Measurements from ENCODE around the gene MACROD2.
"Not testable (repeated sequence)": the region's sequence is repeated elsewhere in the genome, so short reads cannot be mapped to it uniquely, and the experiment has no call there.

MACROD2 gene

DNA sequence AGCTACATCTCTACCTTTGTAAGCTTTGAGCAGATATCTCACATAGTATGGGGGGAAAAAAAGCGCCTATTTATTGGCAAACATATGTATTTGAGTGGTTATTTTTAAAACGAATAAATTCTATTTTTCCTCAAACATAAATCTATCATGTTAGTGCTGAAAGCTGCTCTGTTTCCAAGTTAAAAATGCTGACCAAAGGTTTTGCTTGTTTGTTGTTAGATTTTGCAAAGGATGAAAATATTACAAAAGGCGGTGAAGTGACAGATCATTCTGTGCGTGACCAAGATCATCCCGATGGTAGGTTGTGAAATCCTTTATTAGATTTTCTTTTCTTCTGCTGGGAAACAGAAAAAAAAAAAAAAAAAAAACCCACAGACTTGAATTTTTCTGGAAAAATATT, 1972.0 kb downstream of the MACROD2 start:
- peaks cover 11% of the 10 kb centered on the region for H3K9me3 Mint-ChIP-seq
- H3K27ac Mint-ChIP-seq: no peak overlapping the region
- H3K27me3 Mint-ChIP-seq: no peaks in the 10 kb centered on the region
- DNase-seq (ENCODE audit: low spot score in 2 of 2): no peak
- no peak overlapping the region for H3K4me3 Mint-ChIP-seq
- no peaks in the 10 kb centered on the region for H3K4me1 Mint-ChIP-seq
- H3K36me3 Mint-ChIP-seq: peaks cover 6% of the 10 kb centered on the region
- no peak for ATAC-seq (ENCODE audit: low read depth)

DNA sequence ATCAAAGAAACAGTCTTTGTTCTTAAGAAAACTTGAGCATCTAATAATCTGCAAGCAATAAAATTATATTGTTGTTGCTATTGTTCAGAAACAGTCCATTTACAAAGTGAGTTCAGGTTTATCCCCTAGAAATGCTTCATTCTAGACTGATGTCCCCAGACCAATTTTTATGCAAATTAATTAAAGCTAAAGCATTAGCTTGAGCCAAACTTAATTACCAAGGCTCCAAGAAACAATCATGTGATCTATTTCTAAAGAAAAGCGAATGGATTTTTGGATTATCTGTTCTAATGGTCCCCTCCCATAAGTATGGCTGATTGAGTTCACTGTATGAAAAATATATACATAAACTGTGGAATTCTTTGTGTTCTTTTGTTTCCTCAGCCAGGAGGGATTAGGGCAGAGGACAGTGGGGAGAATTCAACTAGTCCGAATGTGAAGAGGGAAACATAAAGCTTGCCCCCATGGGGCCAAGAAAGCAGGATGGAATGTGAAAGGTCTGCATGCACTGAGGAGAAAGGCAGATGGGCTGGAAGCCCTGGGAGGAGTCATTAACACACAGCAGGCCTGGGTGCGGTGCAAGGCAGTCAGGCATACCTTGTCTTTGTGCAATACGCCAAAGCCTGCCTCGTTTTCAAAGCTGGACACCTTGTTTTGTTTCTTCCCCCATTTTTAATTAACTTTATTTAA, 1980.9 kb downstream of the MACROD2 start:
- no peak for ATAC-seq (ENCODE audit: low read depth)
- Mint-ChIP-seq H3K27ac (no peak overlapping the region), H3K4me3 (no peak overlapping the region), H3K9me3 (peaks cover 15% of the 10 kb centered on the region), H3K4me1 (no peaks in the 10 kb centered on the region), H3K27me3 (no peaks in the 10 kb centered on the region), H3K36me3 (peaks cover 13% of the 10 kb centered on the region)
- DNase-seq (ENCODE audit: low spot score in 2 of 2): no peak

- H3K27ac Mint-ChIP-seq: no peak overlapping the region
- H3K36me3 Mint-ChIP-seq: peaks cover 11% of the 10 kb centered on the region
- H3K4me1 Mint-ChIP-seq: no peaks in the 10 kb centered on the region
- no peak overlapping the region for H3K4me3 Mint-ChIP-seq
- ATAC-seq (ENCODE audit: low read depth) (no peak), DNase-seq (ENCODE audit: low spot score in 2 of 2) (no peak)
- no peaks in the 10 kb centered on the region for H3K27me3 Mint-ChIP-seq
- peaks cover 12% of the 10 kb centered on the region for H3K9me3 Mint-ChIP-seq
Observed at GRCh38 chr20:15977026-15977425, 1981.7 kb downstream of the MACROD2 start.

DNA sequence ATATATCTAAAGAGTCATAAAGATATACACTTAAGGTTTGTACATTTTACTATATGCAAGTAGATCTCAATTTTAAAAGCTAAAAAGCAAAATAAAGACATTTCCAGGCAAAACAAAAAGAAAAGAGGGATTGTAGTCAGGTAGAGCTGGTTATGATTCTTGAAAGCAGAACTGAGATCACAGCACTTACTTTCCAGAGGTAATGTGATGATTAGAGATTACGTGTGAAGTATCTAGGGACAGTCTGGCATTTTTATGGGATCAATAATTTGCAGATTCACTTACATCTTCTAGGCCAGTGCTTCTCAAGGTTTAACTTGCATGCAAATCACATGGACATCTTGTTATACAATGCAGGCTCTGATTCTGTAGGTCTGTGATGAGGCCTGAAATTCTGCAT, 1982.4 kb downstream of the MACROD2 start:
- Mint-ChIP-seq H3K4me3 (no peak overlapping the region), H3K27me3 (no peaks in the 10 kb centered on the region), H3K36me3 (peaks cover 9% of the 10 kb centered on the region), H3K27ac (no peak overlapping the region), H3K9me3 (peaks cover 9% of the 10 kb centered on the region), H3K4me1 (no peaks in the 10 kb centered on the region)
- ATAC-seq (ENCODE audit: low read depth) (no peak), DNase-seq (ENCODE audit: low spot score in 2 of 2) (no peak)

DNA sequence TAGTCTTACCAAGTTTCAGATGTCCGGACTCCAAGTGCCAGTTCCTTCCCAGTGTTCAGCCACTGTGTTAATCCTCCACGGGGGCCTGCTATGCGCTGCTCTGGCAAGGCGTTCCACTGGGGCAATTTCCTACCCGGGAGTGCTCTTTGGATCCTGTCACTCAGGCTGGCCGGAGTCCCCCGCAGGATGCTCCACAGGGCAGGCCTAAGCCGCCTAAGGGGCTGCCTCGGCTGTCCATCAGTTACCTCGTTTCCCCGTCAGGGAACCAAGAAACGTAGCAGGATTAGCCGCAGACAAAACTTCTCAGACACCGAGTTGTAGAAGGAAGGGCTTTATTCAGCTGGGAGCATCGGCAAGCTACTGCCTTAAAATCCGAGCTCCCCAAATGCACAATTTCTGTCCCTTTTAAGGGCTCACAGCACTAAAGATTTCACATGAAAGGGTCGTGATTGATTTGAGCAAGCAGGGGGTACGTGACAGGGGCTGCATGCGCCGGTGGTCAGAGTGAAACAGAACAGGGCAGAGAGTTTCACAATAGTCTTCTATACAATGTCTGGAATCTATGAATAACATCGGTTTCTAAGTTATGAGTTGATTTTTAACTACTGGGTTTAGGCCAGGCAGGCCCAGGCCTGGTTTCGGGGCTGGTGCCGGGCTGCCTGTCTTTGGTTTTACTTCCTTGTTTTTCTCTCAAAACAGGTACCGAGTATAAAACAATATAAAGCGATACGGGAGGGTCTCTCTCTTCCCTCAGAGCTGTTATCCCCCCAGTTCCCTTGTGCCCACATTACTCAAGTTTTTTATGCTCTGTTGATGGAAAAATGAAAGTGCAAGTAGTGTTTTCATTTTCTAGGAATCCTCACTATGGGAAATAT, 1990.4 kb downstream of the MACROD2 start:
- Mint-ChIP-seq H3K27ac (peak overlapping the region; percentile 95), H3K4me3 (peak overlapping the region; percentile 71), H3K4me1 (peaks cover 16% of the 10 kb centered on the region)
- H3K9me3 Mint-ChIP-seq, H3K36me3 Mint-ChIP-seq, H3K27me3 Mint-ChIP-seq: not testable (repeated sequence)
- ATAC-seq (ENCODE audit: low read depth) (peak; percentile 67), DNase-seq (ENCODE audit: low spot score in 2 of 2) (peak; percentile 37 to 39)

DNA sequence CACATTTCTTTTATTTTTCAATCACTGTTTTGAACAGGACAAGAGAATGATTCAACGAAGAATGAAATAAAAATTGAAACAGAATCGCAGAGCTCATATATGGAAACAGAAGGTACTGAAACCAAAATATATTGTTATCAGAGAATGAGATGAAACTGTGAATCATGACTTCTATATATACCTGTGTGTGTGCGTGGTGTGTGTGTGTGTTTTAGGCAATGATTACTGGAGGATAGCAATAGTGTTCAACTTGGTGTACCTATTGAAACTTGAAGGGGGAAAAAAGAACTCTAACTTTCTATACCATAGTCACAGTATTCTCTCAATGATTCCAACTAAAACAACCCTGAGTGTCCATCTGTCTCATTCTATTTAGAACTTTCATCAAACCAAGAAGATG, 1991.4 kb downstream of the MACROD2 start:
- no peaks in the 10 kb centered on the region for H3K27me3 Mint-ChIP-seq
- H3K36me3 Mint-ChIP-seq: peaks cover 5% of the 10 kb centered on the region
- peaks cover 16% of the 10 kb centered on the region for H3K4me1 Mint-ChIP-seq
- H3K27ac Mint-ChIP-seq: peak overlapping the region; percentile 95
- peak overlapping the region; percentile 67 for H3K4me3 Mint-ChIP-seq
- DNase-seq (ENCODE audit: low spot score in 2 of 2) (no peak), ATAC-seq (ENCODE audit: low read depth) (no peak)
- H3K9me3 Mint-ChIP-seq: no peaks in the 10 kb centered on the region

GRCh38 chr20:15991279-15991678, 1996.0 kb downstream of the MACROD2 start:
- no peaks in the 10 kb centered on the region for H3K27me3 Mint-ChIP-seq
- H3K9me3 Mint-ChIP-seq: peaks cover 2% of the 10 kb centered on the region
- no peak overlapping the region for H3K27ac Mint-ChIP-seq
- no peak overlapping the region for H3K4me3 Mint-ChIP-seq
- DNase-seq (ENCODE audit: low spot score in 2 of 2): no peak
- ATAC-seq (ENCODE audit: low read depth): no peak
- peaks cover 7% of the 10 kb centered on the region for H3K4me1 Mint-ChIP-seq
- no peaks in the 10 kb centered on the region for H3K36me3 Mint-ChIP-seq

- H3K27me3 Mint-ChIP-seq: no peaks in the 10 kb centered on the region
- H3K4me1 Mint-ChIP-seq: no peaks in the 10 kb centered on the region
- peaks cover 5% of the 10 kb centered on the region for H3K9me3 Mint-ChIP-seq
- ATAC-seq (ENCODE audit: low read depth): no peak
- H3K36me3 Mint-ChIP-seq: peaks cover 3% of the 10 kb centered on the region
- DNase-seq (ENCODE audit: low spot score in 2 of 2): no peak
- no peak overlapping the region for H3K27ac Mint-ChIP-seq
- H3K4me3 Mint-ChIP-seq: no peak overlapping the region
Observed at GRCh38 chr20:15992564-15992963, 1997.2 kb downstream of the MACROD2 start.

DNA sequence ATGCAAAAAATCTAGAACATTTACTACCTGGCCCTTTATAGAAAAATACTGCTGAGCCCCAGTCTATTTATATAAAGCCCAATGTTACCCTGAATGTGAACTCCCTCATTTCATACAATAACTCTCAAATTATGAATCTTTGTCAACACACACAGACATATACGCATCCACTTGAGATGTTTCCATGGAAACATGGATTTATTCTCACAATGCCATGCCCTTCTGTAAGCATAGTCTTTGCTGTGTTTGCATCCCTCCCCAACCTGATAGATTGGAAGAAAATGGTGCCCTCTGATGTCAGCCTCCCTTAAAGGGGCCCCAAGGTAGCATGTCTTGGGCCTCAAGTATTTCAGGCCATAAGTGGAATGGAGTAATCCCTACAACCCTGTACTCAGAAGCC, 2004.8 kb downstream of the MACROD2 start:
- DNase-seq (ENCODE audit: low spot score in 2 of 2): no peak
- H3K9me3 Mint-ChIP-seq: peaks cover 15% of the 10 kb centered on the region
- H3K36me3 Mint-ChIP-seq: peaks cover 9% of the 10 kb centered on the region
- H3K27ac Mint-ChIP-seq: no peak overlapping the region
- ATAC-seq (ENCODE audit: low read depth): no peak
- no peak overlapping the region for H3K4me3 Mint-ChIP-seq
- H3K4me1 Mint-ChIP-seq: no peaks in the 10 kb centered on the region
- no peaks in the 10 kb centered on the region for H3K27me3 Mint-ChIP-seq

- Mint-ChIP-seq H3K36me3 (peaks cover 9% of the 10 kb centered on the region), H3K9me3 (peaks cover 13% of the 10 kb centered on the region), H3K27me3 (peaks cover 3% of the 10 kb centered on the region), H3K4me3 (no peak overlapping the region), H3K27ac (no peak overlapping the region), H3K4me1 (no peaks in the 10 kb centered on the region)
- ATAC-seq (ENCODE audit: low read depth) (no peak), DNase-seq (ENCODE audit: low spot score in 2 of 2) (no peak)
Observed at GRCh38 chr20:16001286-16001685, 2006.0 kb downstream of the MACROD2 start.

GRCh38 chr20:16003310-16003709, 2008.0 kb downstream of the MACROD2 start:
- Mint-ChIP-seq H3K27me3 (peaks cover 3% of the 10 kb centered on the region), H3K9me3 (peaks cover 10% of the 10 kb centered on the region), H3K4me3 (no peak overlapping the region), H3K36me3 (peaks cover 4% of the 10 kb centered on the region), H3K4me1 (no peaks in the 10 kb centered on the region), H3K27ac (no peak overlapping the region)
- ATAC-seq (ENCODE audit: low read depth) (no peak), DNase-seq (ENCODE audit: low spot score in 2 of 2) (no peak)

DNA sequence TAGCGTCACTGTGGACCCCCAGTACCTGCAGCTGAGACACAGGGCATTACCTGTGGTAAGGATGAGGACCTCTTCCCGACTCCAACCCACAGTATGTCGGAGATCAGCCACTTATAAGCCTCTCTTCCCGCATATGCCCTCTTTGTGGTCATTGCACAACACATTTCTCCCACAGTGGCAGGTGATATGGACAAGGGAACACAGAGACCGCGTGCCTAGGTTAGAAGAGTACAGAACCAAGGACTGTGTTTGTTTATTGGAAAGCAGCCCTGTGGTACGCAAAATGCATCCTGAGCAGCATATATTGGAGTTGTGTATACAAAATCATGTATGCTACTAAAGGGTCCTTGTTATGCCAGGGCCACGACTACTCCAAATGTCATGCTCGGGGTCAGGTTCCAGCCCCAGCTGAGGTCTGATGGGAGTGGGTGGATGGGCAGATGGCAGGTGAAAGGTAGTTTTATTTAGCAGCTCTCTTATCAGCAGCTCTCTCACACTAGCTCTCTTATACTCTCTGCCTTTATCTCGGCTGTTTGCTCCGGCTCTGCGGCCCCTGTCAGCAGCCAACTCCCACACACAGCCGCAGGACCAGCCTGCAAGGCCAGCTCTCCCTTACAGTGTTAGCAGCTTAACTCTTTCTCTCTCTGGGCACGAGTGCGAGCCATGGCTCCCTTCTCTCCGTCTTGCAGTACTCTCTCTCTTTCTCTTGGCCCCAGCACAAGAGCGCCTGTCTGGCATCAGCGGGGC, 2009.0 kb downstream of the MACROD2 start:
- no peak for ATAC-seq (ENCODE audit: low read depth)
- H3K27ac Mint-ChIP-seq: no peak overlapping the region
- H3K36me3 Mint-ChIP-seq: peaks cover 3% of the 10 kb centered on the region
- H3K27me3 Mint-ChIP-seq: peaks cover 3% of the 10 kb centered on the region
- no peaks in the 10 kb centered on the region for H3K4me1 Mint-ChIP-seq
- H3K9me3 Mint-ChIP-seq: peaks cover 8% of the 10 kb centered on the region
- H3K4me3 Mint-ChIP-seq: no peak overlapping the region
- DNase-seq (ENCODE audit: low spot score in 2 of 2): no peak

- Mint-ChIP-seq H3K27me3 (peaks cover 3% of the 10 kb centered on the region), H3K36me3 (peaks cover 2% of the 10 kb centered on the region), H3K9me3 (peaks cover 2% of the 10 kb centered on the region), H3K4me1 (no peaks in the 10 kb centered on the region), H3K27ac (no peak overlapping the region), H3K4me3 (no peak overlapping the region)
- ATAC-seq (ENCODE audit: low read depth) (no peak), DNase-seq (ENCODE audit: low spot score in 2 of 2) (no peak)
Observed at GRCh38 chr20:16005021-16005914, 2010.0 kb downstream of the MACROD2 start.
